NCI-H146 (cell line): ENCODE data around the gene THAP9.
A peak's percentile ranks its signal among the peaks of the same experiment; 100 is the strongest.
"Not testable (repeated sequence)": the region's sequence is repeated elsewhere in the genome, so short reads cannot be mapped to it uniquely, and the experiment has no call there.

Experiments
- DNase-seq: peaks from one replicate; lab custom pipeline; 2025; lab: John Stamatoyannopoulos, UW

The THAP9 gene

GRCh38 chr4:82900411-82901182 is at the start of gene THAP9:
Gene THAP9, plus strand, starts transcription at chr4:82900735. Its CDS starts 68 bp downstream, at chr4:82900803.
- peak; percentile 89 for DNase-seq

GRCh38 chr4:82851318-82851717 is 49.2 kb upstream of the THAP9 start:
- DNase-seq, result no peak

- DNase-seq, result no peak
Observed at GRCh38 chr4:82851885-82852750, 48.4 kb upstream of the THAP9 start.

GRCh38 chr4:82852751-82853285 is 47.7 kb upstream of the THAP9 start:
- no peak for DNase-seq

- DNase-seq, result not testable (repeated sequence)
Observed at GRCh38 chr4:82860487-82860886, 40.0 kb upstream of the THAP9 start.

GRCh38 chr4:82861529-82861928 is 39.0 kb upstream of the THAP9 start:
- DNase-seq, result no peak

GRCh38 chr4:82864336-82864979 is 36.1 kb upstream of the THAP9 start:
- no peak for DNase-seq

GRCh38 chr4:82865592-82865991 is 34.9 kb upstream of the THAP9 start:
- no peak for DNase-seq

- not testable (repeated sequence) for DNase-seq
Observed at GRCh38 chr4:82866033-82866432, 34.5 kb upstream of the THAP9 start.

- no peak for DNase-seq
Observed at GRCh38 chr4:82866706-82867385, 33.7 kb upstream of the THAP9 start.

- no peak for DNase-seq
Observed at GRCh38 chr4:82868572-82868971, 32.0 kb upstream of the THAP9 start.

GRCh38 chr4:82885410-82885809 is 15.1 kb upstream of the THAP9 start:
- no peak for DNase-seq

GRCh38 chr4:82886147-82886942 is 14.2 kb upstream of the THAP9 start:
- no peak for DNase-seq

- DNase-seq, result no peak
Observed at GRCh38 chr4:82889287-82889686, 11.2 kb upstream of the THAP9 start.

GRCh38 chr4:82890528-82890900 is 10.0 kb upstream of the THAP9 start:
- no peak for DNase-seq

GRCh38 chr4:82890901-82891706 is 9.4 kb upstream of the THAP9 start, which contains the start of gene SEC31A:
Gene SEC31A, minus strand, starts transcription at chr4:82891153. Its CDS starts 9,217 bp downstream, at chr4:82881936.
- peak; percentile 86 for DNase-seq

GRCh38 chr4:82891707-82892466 is 8.6 kb upstream of the THAP9 start:
- no peak for DNase-seq

- DNase-seq, result no peak
Observed at GRCh38 chr4:82892467-82892802, 8.1 kb upstream of the THAP9 start.

GRCh38 chr4:82893942-82894341 is 6.6 kb upstream of the THAP9 start:
- DNase-seq, result no peak
